Endothelial cell (in vitro differentiated cells): ENCODE measurements around the gene POLD3. TPM values are rescaled to one million over a fixed set of nuclear protein-coding genes. Genes with fewer than 3 reads are reported as not detected.

Source experiments
- DNase-seq: peaks from one replicate; pipeline ENCODE4 v3.0.0; 2021; ENCODE audit warnings: low spot score
- H3K27ac Mint-ChIP-seq: one replicate; pipeline ENCODE4 v1.8.0; 2021; ENCODE audit warnings: mixed read lengths, inconsistent platforms; ENCODE audit not compliant: unreplicated experiment
- H3K27me3 Mint-ChIP-seq: one replicate; pipeline ENCODE4 v1.8.0; 2021; ENCODE audit warnings: mild to moderate bottlenecking, moderate library complexity, mixed read lengths, inconsistent platforms; ENCODE audit not compliant: unreplicated experiment
- H3K36me3 Mint-ChIP-seq: one replicate; pipeline ENCODE4 v1.8.0; 2021; ENCODE audit warnings: mild to moderate bottlenecking, low read depth, mixed read lengths, inconsistent platforms; ENCODE audit not compliant: unreplicated experiment
- H3K4me1 Mint-ChIP-seq: one replicate; pipeline ENCODE4 v1.8.0; 2021; ENCODE audit warnings: mild to moderate bottlenecking, mixed read lengths, inconsistent platforms; ENCODE audit not compliant: unreplicated experiment
- H3K4me3 Mint-ChIP-seq: one replicate; pipeline ENCODE4 v1.8.0; 2021; ENCODE audit warnings: mild to moderate bottlenecking, mixed read lengths, inconsistent platforms; ENCODE audit not compliant: unreplicated experiment
- H3K9me3 Mint-ChIP-seq: one replicate; pipeline ENCODE4 v1.8.0; 2021; ENCODE audit warnings: mixed read lengths, inconsistent platforms; ENCODE audit not compliant: unreplicated experiment
- CTCF ChIP-seq: fragments of 200-600 bp; sonication (generic); IDR thresholded peaks from one replicate; pipeline ENCODE4 v1.5.0; 2021; ENCODE audit warnings: antibody characterized with exemption; ENCODE audit not compliant: unreplicated experiment
- total RNA-seq: library from RNA; stranded (reverse); fragmentation: NEBNext Ultra II Directional; extraction: Animal tissue kit (Norgen Biotek cat#: 25700); gene quantifications from one replicate; pipeline ENCODE4 v1.2.1, GENCODE V29; 2021; ENCODE audit not compliant: unreplicated experiment

Gene POLD3
- total RNA-seq, 1 donor from 2014 or later: 16.0 TPM

GRCh38 chr11:74602637-74603556, 10.5 kb downstream of the POLD3 start:
- no peak for TF ChIP-seq CTCF
- Mint-ChIP-seq H3K27ac (no peak overlapping the region), H3K36me3 (peaks cover 4% of the 10 kb centered on the region), H3K9me3 (no peaks in the 10 kb centered on the region), H3K4me3 (no peak overlapping the region), H3K27me3 (no peaks in the 10 kb centered on the region), H3K4me1 (no peaks in the 10 kb centered on the region)
- no peak for DNase-seq

GRCh38 chr11:74603845-74604244, 11.5 kb downstream of the POLD3 start:
- TF ChIP-seq CTCF: no peak

GRCh38 chr11:74604311-74604710, 11.9 kb downstream of the POLD3 start:
- TF ChIP-seq CTCF: no peak

More at GRCh38 chr11:74603845-74604244, 11.5 kb downstream of the POLD3 start:
- H3K9me3 Mint-ChIP-seq: no peaks in the 10 kb centered on the region
- no peaks in the 10 kb centered on the region for H3K4me1 Mint-ChIP-seq
- H3K27me3 Mint-ChIP-seq: no peaks in the 10 kb centered on the region
- no peak overlapping the region for H3K27ac Mint-ChIP-seq
- H3K36me3 Mint-ChIP-seq: peaks cover 4% of the 10 kb centered on the region
- no peak overlapping the region for H3K4me3 Mint-ChIP-seq
- DNase-seq: no peak

GRCh38 chr11:74605403-74605802, 13.0 kb downstream of the POLD3 start:
- H3K27ac Mint-ChIP-seq: no peak overlapping the region
- H3K9me3 Mint-ChIP-seq: no peaks in the 10 kb centered on the region
- H3K4me3 Mint-ChIP-seq: no peak overlapping the region
- H3K36me3 Mint-ChIP-seq: no peaks in the 10 kb centered on the region
- DNase-seq: no peak
- H3K4me1 Mint-ChIP-seq: no peaks in the 10 kb centered on the region
- H3K27me3 Mint-ChIP-seq: no peaks in the 10 kb centered on the region
- TF ChIP-seq CTCF: no peak

More at GRCh38 chr11:74604311-74604710, 11.9 kb downstream of the POLD3 start:
- H3K4me3 Mint-ChIP-seq: no peak overlapping the region
- DNase-seq: no peak
- no peaks in the 10 kb centered on the region for H3K27me3 Mint-ChIP-seq
- H3K9me3 Mint-ChIP-seq: no peaks in the 10 kb centered on the region
- no peak overlapping the region for H3K27ac Mint-ChIP-seq
- H3K36me3 Mint-ChIP-seq: peaks cover 4% of the 10 kb centered on the region
- H3K4me1 Mint-ChIP-seq: no peaks in the 10 kb centered on the region

GRCh38 chr11:74608431-74608830, 16.0 kb downstream of the POLD3 start:
- no peak for DNase-seq
- H3K9me3 Mint-ChIP-seq: no peaks in the 10 kb centered on the region
- H3K4me1 Mint-ChIP-seq: no peaks in the 10 kb centered on the region
- H3K4me3 Mint-ChIP-seq: no peak overlapping the region
- H3K27me3 Mint-ChIP-seq: no peaks in the 10 kb centered on the region
- no peak overlapping the region for H3K27ac Mint-ChIP-seq
- no peak for TF ChIP-seq CTCF
- no peaks in the 10 kb centered on the region for H3K36me3 Mint-ChIP-seq
